Raji (cell line): Measurements from ENCODE around the gene GUK1.

Experiments used
- POLR2A ChIP-seq: IDR thresholded peaks from 2 replicates; pipeline ENCODE4 v1.6.1; 2011; ENCODE audit warnings: low read depth, low read length, control low read depth; ENCODE audit not compliant: insufficient read depth

The GUK1 gene, protein sequence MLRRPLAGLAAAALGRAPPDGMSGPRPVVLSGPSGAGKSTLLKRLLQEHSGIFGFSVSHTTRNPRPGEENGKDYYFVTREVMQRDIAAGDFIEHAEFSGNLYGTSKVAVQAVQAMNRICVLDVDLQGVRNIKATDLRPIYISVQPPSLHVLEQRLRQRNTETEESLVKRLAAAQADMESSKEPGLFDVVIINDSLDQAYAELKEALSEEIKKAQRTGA

DNA sequence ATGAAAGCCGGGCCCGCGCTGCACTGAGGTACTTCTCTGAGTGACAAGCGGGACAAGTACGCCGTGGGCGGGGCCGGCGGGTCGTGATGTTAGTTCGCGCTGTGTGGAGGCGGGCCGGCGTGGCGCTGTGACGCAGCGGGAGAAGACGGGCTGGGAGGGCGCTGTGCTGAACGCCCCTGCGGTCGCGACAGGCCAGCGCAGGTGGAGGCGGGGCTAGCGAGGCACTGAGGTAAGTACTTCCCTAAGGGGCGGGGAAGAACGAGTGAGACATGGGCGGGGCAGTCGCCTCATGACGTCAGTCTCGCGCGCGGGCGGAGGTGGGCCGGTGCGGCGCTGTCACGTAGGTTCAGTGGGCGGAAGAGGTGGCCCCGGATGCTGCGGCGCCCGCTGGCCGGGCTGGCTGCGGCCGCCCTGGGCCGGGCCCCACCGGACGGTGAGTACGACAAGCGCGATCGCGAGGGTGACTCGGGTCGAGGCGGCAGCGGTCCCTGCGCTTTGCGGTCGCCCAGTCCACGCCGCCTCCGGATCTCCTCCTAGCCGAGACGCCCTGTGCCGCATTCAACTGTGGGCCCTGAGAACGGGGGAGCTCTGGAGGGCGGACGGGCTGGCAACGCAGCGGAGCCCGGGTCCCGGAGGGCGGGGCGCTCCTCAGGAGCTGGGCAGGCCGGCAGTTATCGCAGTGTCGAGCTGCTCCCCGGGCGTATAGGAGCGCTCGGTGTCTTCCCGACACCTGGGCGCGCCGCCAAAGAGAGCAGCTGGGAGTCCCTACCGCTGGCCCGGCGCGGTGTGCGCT is at the start of gene GUK1:
TSS of gene GUK1 (plus strand) at position 349 of the 793 bp plus-strand sequence. CDS start at position 373, 24 bp downstream.
- peak; percentile 83 for TF ChIP-seq POLR2A

DNA sequence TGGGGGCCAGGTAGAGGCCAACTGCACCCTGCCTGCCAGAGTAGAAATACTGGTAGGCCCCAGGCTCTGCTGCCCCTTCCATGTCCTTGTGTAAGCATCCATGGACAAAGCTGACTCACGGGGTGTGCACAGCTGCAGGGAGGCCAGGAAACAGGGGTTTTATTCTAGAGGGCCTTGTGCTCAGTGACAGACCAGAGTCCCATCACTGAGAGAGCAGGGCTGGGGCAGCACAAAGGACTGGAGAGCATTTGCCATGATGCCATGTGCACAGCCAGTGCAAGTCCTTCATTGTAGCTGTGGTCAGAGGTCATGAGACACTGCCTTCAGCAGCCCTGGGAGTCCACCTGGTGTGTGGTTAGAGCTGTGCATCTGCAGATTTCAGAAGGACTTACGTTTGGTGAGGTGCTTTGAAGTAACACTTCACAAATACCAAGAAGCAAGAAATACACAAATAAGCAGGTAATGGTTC is 49.4 kb upstream of the GUK1 start:
- TF ChIP-seq POLR2A: no peak

DNA sequence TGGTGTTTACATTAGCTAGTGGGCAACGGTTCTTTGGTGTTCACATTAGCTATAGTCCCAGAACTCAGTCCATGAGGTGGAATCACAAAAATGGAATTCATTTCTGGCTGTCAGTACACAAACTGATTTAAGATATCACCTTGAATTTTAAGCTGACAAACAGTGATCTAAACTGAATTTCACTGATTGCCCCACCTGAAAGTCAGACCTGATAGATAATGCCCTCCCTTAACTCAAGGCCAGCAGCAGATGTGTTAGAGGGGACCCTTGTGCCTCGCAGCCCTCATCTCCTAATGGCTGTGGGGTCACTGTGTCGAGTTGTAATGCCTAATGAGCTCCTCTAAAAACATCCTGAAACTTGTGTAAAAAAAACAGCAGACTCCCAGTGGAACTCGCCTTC is 49.0 kb upstream of the GUK1 start:
- TF ChIP-seq POLR2A: no peak

DNA sequence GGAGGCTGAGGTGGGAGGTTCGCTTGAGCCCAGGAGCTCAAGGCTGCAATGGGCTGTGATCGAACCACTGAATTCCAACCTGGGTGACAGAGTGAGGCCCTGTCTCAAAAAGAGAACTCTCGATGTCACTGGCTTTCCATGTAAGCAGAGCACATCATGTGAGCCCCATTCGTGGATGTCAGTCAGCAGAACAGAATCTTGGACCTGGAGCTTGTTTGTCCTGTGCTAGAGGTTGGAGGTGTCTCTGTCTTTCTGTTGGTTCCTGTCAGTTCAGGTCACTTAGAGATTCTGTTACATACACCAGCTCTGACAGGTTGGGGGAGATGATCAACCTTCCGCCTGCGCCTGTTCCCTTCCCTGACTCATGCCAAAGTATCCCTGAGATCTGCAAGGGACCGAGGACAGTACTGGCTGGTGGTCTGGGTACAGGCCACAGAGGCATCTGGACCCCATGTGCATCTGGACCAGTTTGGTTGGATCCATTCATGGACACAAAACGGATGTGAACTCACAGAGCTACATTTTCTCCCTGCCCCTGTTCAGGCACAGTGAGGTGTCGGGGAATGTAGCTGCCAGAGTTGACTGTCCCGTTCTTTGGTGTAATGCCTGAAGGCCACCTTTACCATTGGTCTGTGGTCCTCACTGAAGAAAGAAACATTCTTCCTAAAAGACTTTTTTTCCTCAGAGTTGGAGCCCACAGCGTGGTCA is 47.6 kb upstream of the GUK1 start:
- no peak for TF ChIP-seq POLR2A

DNA sequence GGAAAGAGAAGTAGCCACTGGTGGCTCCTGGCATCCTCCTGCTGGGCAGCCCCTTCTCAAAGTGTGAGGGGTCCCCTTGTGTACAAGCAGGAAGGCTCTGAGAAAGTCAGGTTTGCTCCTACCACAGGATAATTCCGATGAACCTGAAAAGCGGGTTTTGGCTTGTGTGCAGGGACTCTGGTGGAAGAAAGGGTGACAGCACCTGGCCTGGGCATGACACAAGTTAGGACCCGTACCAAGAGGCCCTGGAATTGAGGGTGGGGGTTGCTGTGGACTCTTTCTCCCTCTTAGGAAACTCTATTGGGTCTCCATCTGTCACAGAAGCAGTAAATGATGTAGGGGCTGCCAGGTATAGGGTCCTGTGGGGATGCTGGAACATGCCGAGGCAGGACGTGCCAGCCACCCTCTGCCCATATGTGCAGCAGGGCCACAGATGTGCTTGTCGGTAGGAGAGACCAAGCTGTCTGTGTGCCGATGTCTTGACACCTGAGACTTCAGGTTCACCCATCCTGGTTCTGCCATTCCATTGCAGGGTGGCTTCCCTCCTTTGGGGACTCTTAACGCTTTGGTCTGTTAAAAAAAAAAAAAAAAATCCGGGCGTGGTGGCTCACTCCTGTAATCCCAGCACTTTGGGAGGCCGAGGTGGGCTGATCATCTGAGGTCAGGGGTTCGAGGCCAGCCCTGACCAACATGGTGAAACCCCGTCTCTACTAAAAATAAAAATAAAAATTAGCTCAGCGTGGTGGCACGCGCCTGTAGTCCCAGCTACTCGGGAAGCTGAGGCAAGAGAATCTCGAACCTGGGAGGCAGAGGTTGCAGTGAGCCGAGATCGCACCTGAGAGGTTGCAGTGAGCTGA is 46.8 kb upstream of the GUK1 start:
- TF ChIP-seq POLR2A: no peak

DNA sequence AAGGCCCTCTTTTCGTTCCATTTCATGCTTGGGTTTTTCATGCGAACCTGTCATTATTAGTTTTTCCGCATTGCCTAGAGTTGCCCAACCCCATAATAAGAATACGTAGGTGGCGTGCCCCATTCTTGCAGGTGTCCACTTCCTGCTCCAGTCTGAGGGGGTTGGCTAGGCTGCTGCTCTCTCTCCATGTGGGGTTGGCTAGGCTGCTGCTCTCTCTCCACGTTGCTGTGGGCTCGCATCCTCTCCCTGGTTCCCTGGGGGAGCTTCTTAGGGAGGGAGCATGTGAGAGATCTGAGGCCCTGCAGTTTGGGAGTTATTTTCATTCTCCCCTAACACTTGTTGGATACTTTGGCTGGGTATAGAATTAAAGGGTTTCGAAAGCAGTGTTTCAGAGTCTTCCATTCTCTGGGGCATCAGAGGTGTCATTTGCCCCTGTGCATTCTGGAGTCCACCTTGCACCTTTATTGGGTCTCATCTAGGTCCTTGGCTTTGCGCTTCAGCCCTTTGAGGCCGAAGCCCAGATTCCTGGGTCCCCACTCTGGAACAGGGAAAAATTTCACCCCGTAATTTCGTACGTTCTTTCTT is 45.6 kb upstream of the GUK1 start:
- no peak for TF ChIP-seq POLR2A

DNA sequence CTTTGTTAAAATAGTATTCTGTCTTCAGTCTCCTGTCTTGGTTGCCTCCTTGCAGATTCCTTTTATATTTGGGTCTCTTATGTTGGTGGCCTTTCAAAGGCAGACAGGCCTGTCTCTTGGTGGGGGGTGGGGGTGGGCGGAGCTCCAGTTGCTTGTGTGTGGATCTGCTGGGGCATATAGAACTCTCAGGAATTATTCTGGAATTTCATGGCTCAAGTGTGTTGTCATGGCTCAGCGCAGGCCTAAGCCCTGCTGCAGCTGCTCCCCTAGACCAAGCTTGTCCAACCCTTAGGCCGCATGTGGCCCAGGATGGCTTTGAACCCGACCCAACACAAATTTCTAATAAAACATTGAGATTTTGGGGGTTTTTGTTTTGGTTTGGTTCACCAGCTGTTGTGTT is 44.9 kb upstream of the GUK1 start:
- no peak for TF ChIP-seq POLR2A

DNA sequence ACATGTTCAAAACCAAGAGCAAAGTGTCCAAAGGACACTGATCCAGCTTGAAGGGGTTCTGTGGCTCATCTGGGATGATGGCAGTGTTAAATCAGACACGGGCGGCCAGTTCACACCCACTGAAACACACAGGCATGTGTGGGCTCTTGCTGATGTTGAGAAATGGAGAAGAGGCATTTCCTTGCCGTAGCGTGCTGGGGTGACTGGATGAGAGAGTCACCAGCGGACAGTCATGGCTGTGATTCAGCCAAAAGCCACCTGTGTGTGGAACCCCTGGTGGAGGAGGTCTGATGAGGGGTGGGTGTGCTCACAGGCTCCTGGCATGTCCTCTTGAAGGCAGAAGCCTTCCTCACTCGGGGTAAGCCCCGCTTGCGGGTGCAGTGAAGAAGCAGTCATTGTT is 44.1 kb upstream of the GUK1 start:
- no peak for TF ChIP-seq POLR2A

DNA sequence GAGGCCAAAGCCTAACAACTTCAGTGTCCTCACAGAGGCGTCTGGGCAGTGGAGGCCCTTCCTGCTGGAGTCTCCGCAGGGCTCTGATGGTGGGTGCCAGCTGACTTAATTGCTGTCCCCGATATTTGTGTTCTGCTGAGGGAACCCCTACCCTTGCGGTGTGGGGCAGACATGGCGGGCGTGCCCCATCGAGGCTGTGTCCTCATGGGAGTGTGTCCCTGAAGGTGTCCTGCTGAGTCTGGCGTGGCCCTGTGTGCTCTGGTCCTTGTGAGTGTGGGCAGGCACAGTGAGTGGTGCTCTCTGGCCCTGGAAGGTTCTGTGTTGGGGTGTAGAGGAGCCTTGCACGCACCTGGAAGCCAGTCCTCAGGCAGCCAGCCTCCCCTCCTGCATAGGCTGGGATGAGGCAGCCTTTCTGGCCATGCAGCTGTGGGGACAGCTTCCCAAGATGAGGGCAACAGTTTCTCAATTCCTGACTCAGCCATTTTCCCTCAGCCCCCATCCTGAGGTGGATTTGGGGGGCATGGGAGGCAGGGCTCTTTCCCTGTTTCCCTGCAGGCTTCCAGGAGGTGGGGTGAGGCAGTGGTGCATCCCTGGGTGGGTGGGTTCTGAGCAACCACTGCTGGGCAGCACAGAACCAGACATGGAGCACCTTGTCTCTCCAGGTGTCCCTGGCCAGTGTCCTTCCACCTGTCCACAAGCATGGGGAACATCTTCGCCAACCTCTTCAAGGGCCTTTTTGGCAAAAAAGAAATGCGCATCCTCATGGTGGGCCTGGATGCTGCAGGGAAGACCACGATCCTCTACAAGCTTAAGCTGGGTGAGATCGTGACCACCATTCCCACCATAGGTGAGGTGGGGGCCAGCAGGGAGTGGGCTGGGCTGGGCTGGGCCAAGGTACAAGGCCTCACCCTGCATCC is 43.4 kb upstream of the GUK1 start:
- TF ChIP-seq POLR2A: no peak

DNA sequence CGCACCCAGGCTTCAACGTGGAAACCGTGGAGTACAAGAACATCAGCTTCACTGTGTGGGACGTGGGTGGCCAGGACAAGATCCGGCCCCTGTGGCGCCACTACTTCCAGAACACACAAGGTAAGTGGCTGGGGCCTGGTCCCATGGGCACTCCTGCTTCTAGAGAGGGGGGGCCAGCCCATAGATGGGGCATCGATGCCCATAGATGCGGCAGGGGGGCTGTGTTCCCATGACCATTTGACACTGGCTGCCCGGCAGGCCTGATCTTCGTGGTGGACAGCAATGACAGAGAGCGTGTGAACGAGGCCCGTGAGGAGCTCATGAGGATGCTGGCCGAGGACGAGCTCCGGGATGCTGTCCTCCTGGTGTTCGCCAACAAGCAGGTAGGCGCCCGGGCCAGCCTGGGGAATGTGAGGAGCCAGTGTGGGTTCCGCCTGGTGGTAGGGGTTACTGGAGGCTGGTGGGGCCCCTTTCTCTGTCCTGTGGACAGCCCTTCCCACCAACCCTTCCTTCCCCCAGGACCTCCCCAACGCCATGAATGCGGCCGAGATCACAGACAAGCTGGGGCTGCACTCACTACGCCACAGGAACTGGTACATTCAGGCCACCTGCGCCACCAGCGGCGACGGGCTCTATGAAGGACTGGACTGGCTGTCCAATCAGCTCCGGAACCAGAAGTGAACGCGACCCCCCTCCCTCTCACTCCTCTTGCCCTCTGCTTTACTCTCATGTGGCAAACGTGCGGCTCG is 42.6 kb upstream of the GUK1 start:
- no peak for TF ChIP-seq POLR2A

DNA sequence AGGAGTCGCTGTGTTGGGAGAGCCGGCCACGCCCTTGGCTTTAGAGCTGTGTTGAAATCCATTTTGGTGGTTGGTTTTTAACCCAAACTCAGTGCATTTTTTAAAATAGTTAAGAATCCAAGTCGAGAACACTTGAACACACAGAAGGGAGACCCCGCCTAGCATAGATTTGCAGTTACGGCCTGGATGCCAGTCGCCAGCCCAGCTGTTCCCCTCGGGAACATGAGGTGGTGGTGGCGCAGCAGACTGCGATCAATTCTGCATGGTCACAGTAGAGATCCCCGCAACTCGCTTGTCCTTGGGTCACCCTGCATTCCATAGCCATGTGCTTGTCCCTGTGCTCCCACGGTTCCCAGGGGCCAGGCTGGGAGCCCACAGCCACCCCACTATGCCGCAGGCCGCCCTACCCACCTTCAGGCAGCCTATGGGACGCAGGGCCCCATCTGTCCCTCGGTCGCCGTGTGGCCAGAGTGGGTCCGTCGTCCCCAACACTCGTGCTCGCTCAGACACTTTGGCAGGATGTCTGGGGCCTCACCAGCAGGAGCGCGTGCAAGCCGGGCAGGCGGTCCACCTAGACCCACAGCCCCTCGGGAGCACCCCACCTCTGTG is 41.7 kb upstream of the GUK1 start:
- TF ChIP-seq POLR2A: no peak

DNA sequence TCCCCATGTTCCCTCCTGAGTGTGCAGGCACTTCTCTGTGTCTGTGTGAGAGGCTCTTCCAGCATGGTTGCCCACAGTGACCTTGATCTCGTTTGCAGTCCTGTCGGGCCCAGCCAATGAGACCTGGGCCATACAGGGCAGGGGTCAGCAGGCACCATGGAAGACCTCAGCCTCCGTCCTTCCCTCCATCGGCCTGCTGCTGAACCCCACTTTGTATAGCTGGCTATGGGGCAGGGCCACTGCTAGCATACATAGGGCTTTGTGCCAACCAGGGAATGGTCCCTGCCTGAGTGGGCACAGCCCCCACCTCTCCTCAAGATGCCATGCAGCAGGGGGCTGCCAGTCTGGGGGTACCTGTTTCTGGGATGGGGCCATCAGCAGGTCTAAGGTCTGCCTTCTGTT is 40.7 kb upstream of the GUK1 start:
- TF ChIP-seq POLR2A: no peak
